GM23338 (cell line): ENCODE data around the gene FBXW8.

Experiments
- EZH2 ChIP-seq: fragments of 200-600 bp; sonication (generic); IDR thresholded peaks from one replicate; pipeline ENCODE4 v1.8.0; 2017; ENCODE audit warnings: antibody characterized with exemption, mild to moderate bottlenecking, low read depth; ENCODE audit not compliant: unreplicated experiment
- POLR2AphosphoS5 ChIP-seq: IDR thresholded peaks from 2 replicates; pipeline ENCODE4 v1.6.1; 2016; ENCODE audit warnings: antibody characterized with exemption, low read depth
- REST ChIP-seq: IDR thresholded peaks from one replicate; pipeline ENCODE4 v1.6.1; 2018; ENCODE audit warnings: antibody characterized with exemption; ENCODE audit not compliant: unreplicated experiment
- ZNF114 ChIP-seq: fragments of 250-450 bp; sonication (Bioruptor Pico); IDR thresholded peaks from 2 replicates; pipeline ENCODE4 v1.5.0; 2020; ENCODE audit warnings: mild to moderate bottlenecking, moderate library complexity

GRCh38 chr12:117032593-117033381 lies 122.0 kb downstream of the FBXW8 start:
- TF ChIP-seq EZH2, result no peak
- TF ChIP-seq POLR2AphosphoS5, result no peak
- no peak for TF ChIP-seq REST
- TF ChIP-seq ZNF114 (CRISPR knock-in tag), result no peak
